HG03095 (cell line): ENCODE data around the gene CDCA4.

Experiments used
- ATAC-seq: cut with Tn5 transposase; IDR thresholded peaks from one replicate; pipeline ENCODE4 v1.9.1; 2021; ENCODE audit warnings: moderate library complexity; ENCODE audit not compliant: unreplicated experiment

The CDCA4 gene

GRCh38 chr14:104993306-104993705, 27.6 kb downstream of the CDCA4 start:
- no peak for ATAC-seq

DNA sequence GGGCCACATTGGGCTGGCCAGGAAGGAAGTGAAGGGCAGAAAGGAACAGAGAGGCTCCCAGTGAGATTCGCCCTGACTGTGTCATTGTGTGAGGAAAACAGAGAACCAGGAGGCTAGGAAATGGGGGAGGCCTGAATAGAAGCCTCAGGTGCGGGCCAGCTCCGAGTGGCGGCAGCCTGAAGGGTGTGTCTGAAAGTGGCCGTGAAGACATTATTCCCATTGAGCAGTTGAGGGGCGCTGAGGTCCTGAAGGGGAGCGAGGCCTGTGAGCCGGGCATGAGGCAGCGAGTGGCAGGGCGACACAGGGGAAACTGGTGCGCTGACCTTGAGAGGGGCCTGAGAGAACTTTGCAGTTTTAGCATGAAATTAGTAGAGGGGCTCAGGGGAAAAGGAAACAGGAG, 28.4 kb downstream of the CDCA4 start:
- ATAC-seq: no peak

DNA sequence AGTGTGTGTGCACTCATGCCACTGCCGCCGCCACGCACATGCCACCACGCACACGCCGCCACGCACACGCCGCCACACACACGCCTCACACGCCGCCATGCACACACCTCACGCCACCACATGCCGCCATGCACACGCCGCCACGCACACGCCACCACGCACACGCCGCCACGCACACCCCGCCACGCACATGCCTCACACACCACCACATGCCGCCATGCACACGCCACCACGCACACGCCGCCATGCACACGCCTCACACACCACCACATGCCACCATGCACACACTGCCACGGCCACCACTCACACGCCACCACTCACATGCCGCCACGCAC, 29.0 kb downstream of the CDCA4 start:
- no peak for ATAC-seq

DNA sequence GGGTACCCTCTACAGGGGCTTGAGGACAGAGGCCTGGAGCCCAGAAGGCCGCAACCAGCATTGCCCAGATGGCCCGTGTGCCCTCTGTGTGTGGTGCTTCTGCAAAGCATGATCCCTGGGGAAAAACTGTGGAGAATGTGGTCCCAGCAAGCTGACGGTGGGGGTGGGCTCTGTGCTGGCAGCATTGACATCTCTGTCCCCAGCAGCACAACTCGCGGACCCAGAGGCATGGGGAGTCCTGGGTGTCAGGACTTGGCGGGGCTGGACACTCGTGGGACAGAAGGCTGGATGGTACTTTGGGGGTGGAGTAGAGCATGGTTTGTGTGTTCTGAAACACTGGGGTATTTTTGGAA, 31.0 kb downstream of the CDCA4 start:
- ATAC-seq: no peak

GRCh38 chr14:104989236-104989950, 31.5 kb downstream of the CDCA4 start:
- no peak for ATAC-seq

GRCh38 chr14:104986487-104987164, 34.3 kb downstream of the CDCA4 start:
- ATAC-seq: no peak

DNA sequence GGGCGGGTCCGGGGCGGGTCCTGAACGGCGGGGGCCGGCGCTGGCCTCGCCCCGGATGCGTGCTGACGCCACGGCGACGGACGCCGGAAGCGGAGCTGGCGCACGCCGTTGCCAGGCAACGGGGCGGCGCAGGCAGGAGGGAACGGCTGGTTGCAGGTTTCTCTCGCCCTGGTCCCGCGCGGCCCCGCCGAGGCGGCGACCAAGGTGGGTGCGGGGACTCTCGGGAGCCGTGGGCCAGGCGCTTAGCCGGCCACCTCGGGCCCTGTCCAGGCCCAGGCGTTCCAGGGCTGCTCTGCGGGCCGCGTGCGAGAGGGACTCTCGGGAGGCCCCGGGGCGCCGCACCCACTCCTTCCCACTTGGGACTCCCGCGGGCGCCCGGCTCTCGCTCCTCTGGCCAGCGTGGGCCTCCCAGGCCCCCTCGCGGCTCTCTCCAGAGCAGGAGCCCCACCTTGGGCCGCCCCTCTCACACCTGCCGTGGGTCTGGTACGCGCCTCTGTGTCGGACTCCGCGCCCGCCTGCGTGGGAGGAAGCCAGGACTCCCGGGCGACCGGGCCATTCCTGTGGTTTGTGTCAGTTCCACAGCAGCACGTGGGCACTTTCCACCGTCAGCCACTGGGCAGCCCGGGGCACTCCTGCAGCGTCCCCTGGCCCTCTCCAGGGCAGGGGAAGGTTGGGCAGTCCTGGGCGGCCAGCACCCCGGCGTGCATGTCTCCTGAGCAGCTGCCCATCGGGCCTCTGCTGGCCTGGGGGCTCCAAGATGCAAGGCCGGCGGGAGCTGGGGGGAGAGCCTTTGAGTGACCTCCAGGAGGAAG, 35.0 kb downstream of the CDCA4 start, which contains the start of gene CLBA1:
TSS of gene CLBA1 (plus strand) at position 114 of the 812 bp plus-strand sequence. CDS start at position 758, 644 bp downstream.
- peak; percentile 92 for ATAC-seq

GRCh38 chr14:104984056-104984894, 36.6 kb downstream of the CDCA4 start:
- ATAC-seq: no peak

DNA sequence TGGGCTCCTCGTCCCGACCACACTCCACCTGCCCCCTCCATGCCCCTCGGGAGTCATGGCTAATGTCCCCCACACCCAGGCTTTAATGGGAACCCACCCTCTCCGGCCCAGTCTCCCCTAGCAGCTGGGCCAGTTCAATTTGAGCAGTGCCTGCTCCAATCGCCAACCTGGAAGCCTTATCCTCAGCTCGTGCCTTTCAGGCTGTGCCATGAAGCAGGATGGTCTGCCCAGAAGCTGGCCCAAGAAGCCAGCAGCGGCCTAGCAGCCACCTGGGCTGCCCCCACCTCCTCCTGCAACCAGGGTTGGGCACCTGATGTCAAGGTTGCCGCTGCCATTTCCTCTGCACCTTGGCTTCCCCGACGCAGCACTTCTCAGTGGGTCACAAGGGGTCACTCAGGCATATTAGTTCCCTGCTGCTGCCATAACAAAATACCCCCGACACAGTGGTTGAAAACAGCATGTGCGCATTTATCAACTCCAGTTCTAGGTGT, 37.6 kb downstream of the CDCA4 start:
- ATAC-seq: no peak

DNA sequence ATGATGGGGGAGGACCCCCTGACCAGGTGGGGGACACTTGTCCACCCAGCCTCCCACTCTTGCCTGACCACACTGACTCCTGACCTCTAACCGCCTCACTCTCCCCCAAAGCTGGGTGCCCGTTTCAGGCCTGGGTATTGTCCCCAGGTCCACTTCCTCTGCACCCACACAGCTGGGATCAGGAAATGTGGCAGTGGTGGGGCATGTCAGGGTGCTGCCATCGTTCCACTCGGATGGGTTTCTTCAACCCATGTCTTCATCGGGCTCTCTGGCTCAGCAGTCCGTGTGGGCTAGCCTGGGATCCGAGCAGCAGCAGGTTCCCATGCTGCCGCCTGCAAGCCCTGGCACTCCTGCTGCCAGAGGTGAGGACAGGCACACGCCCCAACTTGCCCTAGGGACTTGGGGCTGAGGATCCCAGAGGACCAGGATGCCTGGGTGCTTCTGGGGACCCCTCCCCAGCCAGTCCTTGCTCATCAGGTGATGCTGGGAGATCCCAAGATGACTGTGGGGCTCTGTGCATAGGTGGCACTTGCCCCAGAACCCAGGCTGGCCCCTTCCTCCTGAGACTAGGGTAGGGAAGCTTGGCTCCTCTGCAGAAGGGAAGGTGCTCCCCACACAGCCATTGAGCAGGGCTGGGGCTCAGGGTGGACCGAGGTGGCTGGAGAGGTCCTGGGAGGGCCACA, 38.2 kb downstream of the CDCA4 start:
- ATAC-seq: no peak

DNA sequence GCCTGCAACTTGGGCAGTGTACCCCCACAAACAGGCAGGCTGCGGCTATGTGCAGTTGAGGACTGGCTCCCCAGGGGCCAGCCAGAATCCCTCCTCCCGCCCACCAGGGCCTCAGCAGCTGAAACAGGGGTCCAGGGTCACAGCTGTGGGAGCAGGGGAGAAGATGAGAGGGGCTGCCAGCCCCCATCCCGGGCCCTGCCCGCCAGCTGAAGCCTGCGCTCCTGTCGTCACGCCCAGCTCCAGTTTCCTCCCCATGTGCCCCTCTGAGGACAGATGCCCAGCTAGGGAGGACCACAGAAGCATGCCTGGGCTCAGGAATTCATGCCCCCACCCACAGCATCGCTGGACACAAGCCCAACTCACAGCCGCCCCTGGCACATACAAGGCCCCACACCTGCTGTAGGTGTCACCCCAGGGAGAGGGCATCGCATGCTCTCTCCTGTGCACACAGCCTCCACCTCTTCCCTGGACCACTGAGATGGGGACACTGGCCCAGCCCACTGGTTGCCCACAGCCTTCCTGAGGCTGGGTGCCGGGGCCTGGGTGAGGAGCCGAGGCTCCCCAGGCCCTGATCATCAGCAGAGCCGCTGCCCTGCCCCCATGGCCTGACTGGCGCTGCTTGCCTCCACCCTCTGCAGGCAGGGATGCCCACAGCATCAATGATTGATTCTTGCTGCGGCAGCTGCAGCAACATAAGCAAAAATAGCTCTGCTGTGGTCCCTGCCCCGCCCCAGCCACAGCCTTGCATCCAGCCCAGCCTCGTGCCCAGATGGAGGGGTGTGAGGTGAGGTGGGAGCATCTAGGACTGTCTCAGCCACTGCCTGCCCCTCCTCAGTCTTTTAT, 39.0 kb downstream of the CDCA4 start:
- ATAC-seq: no peak

GRCh38 chr14:104980611-104981531, 40.0 kb downstream of the CDCA4 start:
- no peak for ATAC-seq

DNA sequence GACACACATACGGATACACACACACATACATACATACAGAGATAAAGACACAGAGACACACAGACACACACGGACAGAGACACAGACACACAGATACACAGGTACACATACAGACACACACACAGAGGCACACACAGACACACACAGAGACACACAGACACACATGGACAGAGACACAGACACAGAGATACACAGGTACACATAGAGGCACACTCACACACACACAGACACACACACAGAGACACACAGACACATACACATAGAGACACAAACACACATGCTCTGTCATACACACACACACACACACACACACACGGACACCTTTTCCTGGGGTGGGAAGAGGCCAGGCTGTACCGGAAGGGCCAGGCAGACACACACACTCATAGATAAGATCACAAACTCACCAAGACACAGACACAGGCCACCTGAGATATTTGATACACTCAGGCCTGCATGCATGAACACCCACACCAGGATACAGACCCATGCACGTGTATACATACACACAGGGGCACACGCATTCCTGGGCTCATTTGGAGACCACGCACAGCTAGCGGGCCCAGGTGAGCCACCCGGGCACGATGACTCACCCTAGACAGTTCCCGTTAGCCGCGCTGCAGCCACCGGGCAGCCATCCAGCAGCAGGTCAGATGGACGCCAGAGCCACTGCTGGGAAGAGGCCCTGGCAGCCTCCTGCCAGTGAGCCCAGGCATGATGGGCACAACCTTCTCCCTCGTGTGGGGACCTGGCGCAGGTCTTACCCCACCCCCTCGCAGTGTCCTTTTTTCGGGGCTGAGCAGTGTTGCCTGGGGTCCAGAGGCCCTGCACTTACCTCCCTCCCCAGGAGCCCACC, 40.9 kb downstream of the CDCA4 start:
- ATAC-seq: no peak

GRCh38 chr14:104978746-104979691, 41.9 kb downstream of the CDCA4 start:
- ATAC-seq: no peak

GRCh38 chr14:104977681-104978653, 42.9 kb downstream of the CDCA4 start, which contains the start of gene AHNAK2:
Gene AHNAK2, minus strand, starts transcription at chr14:104978374. Its CDS starts 137 bp downstream, at chr14:104978237.
- no peak for ATAC-seq
